SIG-M5 treated with dmso at 0.1 percent for 504 hours (cell line): ENCODE data around the gene CCND1.
"Not testable (repeated sequence)": the region's sequence is repeated elsewhere in the genome, so short reads cannot be mapped to it uniquely, and the experiment has no call there.

ENCODE experiments used
- DNase-seq: peaks from one replicate; lab custom pipeline; 2025; ENCODE audit not compliant: unreplicated experiment; lab: John Stamatoyannopoulos, UW

Gene CCND1

DNA sequence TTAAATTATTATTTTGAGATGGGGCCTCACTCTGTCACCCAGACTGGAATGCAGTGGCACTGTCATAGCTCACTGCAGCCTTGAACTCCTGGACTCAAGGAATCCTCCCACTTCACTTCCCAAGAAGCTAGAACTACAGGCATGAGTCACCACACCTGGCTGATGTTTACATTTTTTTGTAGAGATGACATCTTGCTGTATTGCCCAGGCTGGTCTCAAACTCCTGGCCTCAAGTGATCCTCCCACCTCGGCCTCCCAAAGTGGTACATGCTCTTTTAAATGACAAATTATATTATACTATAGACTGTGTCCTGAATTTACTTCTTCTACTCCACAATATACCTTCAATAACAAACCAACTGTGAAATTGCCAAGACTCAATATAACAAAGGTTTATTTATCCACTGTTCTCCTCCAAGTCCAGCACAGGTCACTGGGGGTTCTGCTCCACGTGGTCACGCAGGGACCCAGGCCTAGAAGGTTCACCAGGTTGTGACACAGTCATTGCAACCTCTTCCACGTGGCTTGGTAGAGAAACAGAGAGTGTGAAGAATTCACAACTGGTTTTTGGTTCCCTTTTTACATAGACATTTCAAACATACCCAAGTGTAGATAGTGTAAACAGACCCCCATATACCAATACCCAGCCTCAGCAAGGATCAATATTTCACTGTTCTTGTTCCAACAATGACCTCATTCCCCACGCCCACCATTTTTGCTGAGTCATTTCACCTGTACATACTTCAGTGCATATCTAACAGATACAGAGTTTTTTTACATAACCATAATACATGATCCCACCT lies 47.2 kb downstream of the CCND1 start:
- DNase-seq, result not testable (repeated sequence)

DNA sequence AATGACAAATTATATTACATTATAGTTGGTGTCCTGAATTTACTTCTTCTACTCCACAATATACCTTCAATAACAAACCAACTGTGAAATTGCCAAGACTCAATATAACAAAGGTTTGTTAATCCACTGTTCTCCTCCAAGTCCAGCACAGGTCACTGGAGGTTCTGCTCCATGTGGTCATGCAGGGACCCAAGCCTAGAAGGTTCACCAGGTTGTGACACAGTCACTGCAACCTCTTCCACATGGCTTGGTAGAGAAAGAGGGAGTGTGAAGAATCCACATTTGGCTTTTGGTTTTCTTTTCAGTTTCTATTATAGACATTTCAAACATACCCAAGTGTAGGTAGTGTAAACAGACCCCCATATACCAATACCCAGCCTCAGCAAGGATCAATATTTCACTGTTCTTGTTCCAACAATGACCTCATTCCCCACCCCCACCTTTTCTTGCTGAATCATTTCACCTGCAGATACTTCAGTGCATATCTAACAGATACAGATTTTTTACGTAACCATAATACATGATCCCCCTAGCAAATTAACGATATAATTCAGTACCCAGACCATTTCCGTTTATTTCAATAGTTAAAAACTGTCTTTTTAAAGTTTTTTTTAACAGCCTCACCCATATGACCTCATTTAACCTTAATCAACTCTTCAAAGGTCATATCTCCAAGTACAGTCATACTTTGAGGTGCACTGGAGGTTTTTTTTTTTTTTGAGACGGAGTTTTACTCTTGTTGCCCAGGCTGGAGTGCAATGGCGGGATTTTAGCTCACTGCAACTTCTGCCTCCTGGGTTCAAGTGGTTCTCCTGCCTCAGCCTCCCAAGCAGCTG lies 48.7 kb downstream of the CCND1 start:
- no peak for DNase-seq

DNA sequence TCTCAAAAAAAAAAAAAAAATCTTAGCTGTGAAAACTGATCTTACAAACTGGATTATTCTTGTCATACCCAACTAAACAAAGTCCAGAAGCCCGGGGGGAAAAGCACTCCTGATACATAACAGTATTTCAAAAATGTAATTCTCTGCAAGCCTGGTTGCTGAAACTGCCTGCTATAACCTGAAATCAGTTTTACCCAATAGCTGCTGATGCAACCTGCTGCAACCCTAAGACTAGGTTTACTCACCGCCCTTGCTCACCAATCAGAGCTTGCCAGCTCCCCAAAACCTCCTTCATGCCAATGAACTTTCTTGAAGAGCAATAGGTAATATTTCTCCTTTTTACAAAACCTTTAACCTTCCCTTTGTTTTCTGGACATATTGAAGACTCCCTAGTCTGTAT lies 50.5 kb downstream of the CCND1 start:
- DNase-seq, result no peak

DNA sequence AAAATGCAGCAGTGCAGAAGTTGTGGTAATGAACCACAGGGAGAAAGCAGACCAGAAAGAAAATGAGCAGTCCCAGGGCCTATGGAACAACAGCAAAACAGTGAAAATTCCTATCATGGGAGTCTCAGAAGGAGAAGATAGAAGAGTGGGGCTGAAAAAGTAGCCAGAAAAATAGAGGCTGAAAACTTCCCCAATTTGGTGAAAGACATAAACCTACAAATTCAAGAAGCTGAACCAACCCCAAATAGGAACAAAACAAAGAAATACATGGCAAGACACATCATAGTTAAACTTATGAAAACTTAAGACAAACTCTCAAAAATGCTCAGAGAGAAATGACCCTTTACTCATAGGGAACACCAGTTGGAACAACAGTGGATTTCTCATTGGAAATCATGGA lies 51.5 kb downstream of the CCND1 start:
- DNase-seq, result no peak

DNA sequence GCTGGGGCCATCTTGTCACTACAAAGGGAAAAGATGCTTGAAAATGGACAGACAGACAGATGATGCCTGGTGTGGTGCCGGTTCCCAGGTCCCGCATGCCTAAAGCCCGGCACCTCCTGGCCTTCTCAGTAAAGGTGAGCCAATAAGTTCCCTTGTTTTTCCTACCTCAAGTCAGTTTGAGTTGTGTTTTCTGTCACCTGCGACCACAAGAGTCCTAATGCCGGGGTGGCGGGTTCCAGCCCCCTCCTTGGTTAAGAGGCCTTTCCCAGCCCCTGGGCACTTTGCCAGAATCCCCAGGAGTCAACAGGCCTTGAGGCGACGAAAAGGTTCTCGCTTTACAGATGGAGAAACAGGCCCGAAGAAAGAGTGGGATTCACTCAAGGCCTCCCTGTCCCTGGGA lies 53.8 kb downstream of the CCND1 start:
- DNase-seq, result no peak

DNA sequence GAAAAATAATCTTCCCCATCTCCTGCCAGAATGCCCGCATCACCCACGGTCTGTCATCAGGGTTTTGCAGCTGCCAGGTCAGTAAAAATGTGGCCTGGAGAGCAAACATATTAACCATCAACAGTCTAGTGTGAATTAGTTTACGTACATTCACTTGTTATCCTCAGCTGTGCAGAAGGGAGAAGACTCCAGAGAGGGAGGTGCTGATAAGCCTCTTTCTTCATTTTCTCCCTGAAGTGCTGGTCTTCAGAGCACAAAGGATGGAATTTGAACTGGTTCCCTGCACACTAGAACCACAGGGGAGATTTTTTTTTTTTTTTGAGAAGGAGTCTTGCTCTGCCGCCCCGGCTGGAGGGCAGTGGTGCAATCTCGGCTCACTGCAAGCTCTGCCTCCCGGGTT lies 54.6 kb downstream of the CCND1 start:
- DNase-seq, result no peak

DNA sequence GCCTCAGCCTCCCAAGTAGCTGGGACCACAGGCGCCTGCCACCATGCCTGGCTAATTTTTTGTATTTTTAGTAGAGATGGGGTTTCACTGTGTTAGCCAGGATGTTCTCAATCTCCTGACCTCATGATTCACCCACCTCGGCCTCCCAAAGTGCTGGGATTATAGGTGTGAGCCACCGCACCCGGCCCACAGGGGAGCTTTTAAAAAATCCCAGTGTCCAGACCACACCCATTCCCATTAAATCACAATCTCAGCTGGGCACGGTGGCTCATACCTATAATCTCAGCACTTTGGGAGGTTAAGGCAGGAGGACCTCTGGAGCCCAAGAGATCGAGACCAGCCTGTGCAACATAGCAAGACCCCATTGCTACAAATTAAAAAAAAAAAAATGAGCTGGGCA lies 55.0 kb downstream of the CCND1 start:
- not testable (repeated sequence) for DNase-seq

DNA sequence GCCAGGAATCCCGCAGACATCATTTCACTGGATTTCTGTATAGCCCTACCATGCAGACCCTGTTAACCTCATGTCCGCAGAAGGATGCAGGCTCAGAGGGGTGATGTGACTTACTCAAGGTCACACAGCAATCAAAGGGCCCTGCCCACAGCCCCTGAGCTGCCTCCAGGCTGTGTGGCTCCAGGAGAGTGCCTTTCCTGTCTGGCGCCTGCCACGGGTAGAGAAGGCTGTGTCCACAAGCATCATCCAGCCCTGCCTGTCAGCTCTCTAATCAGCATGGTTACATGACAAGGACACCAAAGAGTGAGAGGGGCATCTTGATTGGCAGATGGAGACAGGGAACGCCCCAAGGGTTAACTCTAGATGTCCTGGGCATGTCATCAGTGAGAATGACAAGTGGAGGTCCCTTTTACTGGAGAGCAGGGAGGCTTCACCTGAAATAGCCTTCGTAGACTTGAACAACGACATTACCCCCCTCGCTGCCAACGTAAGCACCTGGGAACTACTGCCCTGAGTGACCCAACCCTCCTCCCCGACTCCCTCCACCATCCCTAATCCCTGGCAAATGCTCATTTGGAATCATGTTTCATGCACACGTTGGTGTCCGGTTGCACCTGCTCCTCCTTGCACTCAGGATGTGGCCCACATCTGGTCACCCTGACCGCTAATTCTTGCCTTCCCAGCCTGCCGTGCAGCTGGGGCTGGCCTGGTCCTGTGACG lies 56.0 kb downstream of the CCND1 start:
- no peak for DNase-seq

DNA sequence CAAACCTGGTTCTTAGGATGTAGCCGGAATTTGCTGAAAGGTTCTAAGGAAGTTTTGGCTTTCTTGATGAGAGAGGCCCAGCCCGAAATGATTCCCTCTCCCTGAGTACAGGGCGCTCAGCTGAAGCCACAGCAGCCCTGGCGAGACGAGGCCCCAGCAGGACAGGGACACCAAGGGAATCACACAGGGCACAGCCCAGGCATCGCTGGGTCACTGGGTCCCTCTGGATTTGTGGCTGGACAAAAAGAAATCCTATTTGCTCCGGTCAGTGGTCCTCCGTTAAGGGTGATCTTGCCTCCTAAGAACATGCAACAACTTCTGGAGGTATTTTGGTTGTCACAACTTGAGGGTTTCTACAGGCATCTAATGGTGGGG lies 56.5 kb downstream of the CCND1 start:
- no peak for DNase-seq

DNA sequence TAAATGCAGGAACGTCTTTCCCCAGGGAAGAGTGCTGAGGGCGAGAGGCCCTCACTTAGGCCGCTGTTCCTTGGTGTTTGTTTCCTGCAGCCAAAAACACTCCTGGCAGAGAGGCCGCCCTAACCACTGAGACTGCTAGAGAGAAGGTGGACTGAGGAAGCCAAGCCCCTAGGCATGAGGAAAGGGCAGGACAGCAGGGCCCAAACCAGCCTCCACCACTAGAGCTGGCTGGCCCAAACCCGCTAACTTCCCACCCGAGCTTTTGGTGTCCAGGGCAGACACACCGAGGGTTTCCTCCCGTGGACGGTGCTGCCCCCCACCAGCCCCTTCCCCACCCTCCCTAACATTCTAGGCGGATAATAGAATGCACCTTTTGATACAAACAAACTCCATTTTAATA lies 56.9 kb downstream of the CCND1 start:
- DNase-seq, result no peak

DNA sequence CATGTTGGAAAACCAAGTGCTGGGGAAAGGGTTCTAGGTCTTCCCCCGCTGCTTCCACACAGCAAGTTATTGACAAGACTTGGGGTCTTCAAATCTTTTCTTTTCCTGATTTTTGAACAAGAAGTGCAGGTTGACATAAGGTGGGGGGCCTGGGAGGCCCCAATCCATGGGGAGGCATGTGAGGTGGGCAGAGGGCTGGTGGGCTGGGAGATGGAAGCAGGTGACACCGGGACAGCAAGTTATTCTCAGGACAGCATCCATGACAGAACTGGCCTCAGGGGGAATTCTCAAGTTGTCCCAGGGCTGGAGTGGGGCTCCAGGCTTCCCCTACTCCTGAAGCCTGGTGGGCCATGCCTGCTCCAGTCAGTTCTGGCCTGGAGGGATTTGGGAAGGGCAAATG lies 57.4 kb downstream of the CCND1 start:
- no peak for DNase-seq

DNA sequence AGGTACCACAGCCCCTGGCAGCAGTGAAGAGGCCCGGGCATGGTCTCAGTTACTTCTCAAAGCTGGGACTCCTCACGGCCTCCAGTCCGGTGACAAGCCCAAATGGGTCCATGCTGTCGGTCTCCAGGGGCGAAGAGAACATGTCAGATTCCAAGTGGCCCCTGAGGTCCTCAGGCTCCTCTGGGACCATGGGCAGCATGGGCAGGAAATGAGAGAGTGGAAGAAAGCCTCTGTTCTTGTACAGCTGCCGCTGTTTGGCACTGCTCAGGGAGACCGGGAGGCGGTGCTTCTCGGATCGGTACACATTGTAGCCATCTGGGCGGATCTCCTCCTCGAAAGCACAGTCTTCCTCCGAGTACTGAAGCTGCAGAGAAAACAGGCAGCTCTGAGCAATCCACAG lies 58.3 kb downstream of the CCND1 start:
- DNase-seq, result no peak

DNA sequence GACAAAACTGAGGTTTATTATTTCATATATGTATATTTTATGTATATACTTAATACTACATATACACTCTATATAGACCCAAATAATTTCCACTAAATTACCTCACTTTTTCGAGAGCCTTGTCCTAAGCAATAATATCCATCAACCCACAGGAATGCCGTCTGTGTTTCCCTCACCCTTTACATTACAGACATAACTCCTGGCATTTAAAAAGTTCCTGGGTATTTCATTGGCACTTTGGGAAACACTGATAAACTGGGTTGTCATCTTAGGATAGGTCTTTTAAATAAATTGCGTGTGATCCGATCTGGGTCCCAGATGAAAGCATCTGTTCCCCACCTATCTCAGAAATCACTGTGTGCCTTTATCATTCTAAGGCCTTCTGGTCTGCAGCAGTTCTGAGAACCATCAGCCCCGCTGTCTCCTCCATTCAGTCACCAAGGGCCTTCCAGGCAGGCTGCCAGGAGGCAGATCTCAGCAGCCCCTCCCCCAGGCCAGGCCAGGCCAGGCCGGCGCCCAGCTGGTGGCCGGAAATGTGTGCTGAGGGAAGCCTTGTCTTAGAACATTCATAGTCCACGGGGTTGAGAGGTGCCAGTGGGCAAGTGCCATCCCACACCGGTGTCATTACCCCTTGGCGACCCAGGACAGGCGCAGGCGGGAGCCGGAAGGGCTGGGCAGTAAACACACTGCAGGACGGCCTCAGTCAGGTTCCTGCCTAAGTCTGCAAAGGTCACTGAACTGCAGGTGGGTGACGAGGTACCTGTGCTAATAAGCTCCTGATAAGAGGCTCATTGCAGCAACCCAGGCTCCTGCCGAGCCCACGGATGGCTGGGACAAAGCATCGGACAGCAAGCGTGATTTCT lies 59.6 kb downstream of the CCND1 start:
- no peak for DNase-seq

DNA sequence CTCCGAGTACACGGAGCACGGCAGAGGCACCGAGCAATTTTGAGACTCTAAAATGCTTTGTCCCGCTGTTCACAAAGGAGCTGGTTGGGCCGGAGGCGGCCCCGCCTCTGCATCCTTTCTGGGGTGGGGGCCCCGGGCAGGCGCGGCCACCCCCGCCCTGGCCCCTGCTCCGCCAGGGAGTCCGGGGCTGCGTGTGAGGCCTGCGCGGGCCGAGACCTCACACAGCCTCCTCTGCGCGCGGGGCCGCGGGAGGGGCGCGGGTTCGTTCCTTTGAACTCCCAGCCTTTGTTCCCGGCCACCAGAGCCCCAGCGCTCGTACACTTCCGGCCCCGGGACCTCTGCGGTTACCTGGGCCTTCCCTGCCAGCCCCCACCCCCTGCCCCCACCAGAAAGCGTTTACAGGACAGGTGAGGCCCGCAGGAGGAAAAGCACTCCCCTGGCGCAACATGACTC lies 61.3 kb downstream of the CCND1 start:
- no peak for DNase-seq

DNA sequence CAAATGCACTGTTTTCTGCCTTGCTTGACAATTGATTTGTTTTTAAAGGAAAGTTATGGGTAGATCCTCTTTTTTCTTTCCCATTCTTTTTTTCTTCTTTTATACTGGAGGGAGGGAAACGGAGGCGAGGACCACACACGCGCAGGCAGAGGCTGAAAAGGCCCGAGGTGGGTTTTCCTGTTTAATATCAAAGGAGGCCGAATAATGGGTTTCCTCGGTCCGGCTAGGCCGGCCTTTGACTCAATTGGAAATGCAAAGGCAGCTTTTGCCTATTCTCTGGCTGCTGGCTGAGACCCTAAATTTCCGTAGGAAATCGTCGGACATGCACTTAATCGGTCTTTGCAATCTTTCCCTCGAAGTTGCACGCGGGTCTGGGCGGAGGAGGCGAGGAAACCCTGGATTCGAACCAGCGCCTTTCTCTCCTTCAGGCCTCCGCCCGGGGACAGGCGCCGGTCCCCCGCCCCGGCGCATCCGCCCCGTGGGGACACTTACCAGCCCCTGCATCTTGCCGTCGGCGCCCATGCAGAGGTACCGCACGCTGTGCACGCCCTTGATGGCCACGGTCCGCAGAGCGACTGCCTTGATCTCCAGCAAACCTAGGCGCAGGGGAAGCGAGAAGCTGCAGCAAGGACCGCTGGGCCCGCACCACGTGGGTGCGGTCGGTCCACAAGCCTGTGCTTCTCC lies 62.0 kb downstream of the CCND1 start:
- DNase-seq, result no peak

DNA sequence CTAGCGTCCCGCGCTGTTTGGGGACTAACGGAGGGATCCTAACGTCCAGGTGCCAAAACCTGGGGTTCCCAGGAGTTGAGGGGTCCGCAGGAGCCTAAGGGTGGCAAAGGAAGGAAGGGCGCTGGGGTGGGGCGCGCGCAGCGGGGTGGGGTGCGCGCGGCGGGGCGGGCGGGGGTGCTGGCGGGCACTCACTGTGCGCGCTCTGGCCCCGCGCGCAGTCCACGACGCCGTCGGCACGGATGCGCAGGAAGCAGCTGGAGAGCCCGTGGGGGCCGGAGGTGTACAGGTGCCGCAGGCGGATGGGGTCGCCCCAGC lies 62.5 kb downstream of the CCND1 start:
- no peak for DNase-seq
